ENCODE measurements around the gene SMOC2. TPM values are rescaled to one million over a fixed set of nuclear protein-coding genes. Genes with fewer than 3 reads are reported as not detected.

Gene SMOC2
- total and polyA plus RNA-seq, 2 of the 13 experiments (the other 11 are each of a cell fraction or from before 2014, with no cell fraction given) = not detected

GRCh38 chr6:168560126-168560525, 119.1 kb downstream of the SMOC2 start:
- 10% methylated on average over 6 of the region's 6 CpGs for WGBS (ENCODE audit: low lambda C conversion rate)
- CTCF ChIA-PET (ENCODE audit: low intra/inter-chr PET ratio, low total read pairs) = no interaction called here
- in situ Hi-C loops (cut with HindIII; ENCODE audit: extremely low pct_ligation_motif_present, low pct_unique_long_range_greater_than_20kb) = no loop called here
- Histone ChIP-seq H4K20me1 (ENCODE audit: insufficient read depth, low read length) (no peaks in the 10 kb centered on the region), H3K27me3 (ENCODE audit: control insufficient read depth in 1 of 2, insufficient read depth in 2 of 2, low read length in 2 of 2) (peaks cover 3 to 36% of the 10 kb centered on the region in 2 experiments; a peak in 3 of 5 replicates), H3K4me2 (ENCODE audit: low read depth, low read length) (no peak overlapping the region), H3K79me2 (ENCODE audit: insufficient read depth, low read length) (no peaks in the 10 kb centered on the region), H3K9ac (ENCODE audit: insufficient read depth, low read depth, low read length) (no peak overlapping the region), H2AFZ (ENCODE audit: low read length) (no peak overlapping the region), H3K36me3 (replicated peaks in 1 of 2; ENCODE audit: control insufficient read depth in 1 of 2, insufficient read depth in 2 of 2, low read length in 2 of 2) (no peaks in the 10 kb centered on the region), H3K4me3 (replicated peaks in 1 of 3; ENCODE audit: insufficient read depth in 1 of 3, low read depth in 2 of 3, low read length in 3 of 3) (no peak overlapping the region), H3K27ac (ENCODE audit: extremely low read length, insufficient read depth, low read length) (no peak overlapping the region), H3K4me1 (ENCODE audit: insufficient read depth, low read length) (no peaks in the 10 kb centered on the region), H3K9me3 (ENCODE audit: low read length) (no peaks in the 10 kb centered on the region)
- intact Hi-C loops (cut with micrococcal nuclease; ENCODE audit: unreplicated experiment) = no loop called here
- POLR2A ChIA-PET = no interaction called here
- TF ChIP-seq CREB1 (IDR thresholded peaks at IDR 0.05) = peak; percentile 54; the same call in 1 of the 2 replicates
- no peak for TF ChIP-seq CREB1 (CRISPR knock-in tag; IDR thresholded peaks at IDR 0.05)
- no peak for TF ChIP-seq ARNTL (CRISPR knock-in tag; IDR thresholded peaks at IDR 0.05)
- no peak for ATAC-seq
- DNase-seq (ENCODE audit: low spot score) = no peak
- no peak for FAIRE-seq
- no TSS peak for BruUV-seq (replicated peaks)

- Histone ChIP-seq H3K27me3 (ENCODE audit: control insufficient read depth in 1 of 2, insufficient read depth in 2 of 2, low read length in 2 of 2) (peaks cover 3 to 40% of the 10 kb centered on the region in 2 experiments; a peak in 2 of 5 replicates), H3K79me2 (ENCODE audit: insufficient read depth, low read length) (no peaks in the 10 kb centered on the region), H3K9me3 (ENCODE audit: low read length) (no peaks in the 10 kb centered on the region), H3K4me1 (ENCODE audit: insufficient read depth, low read length) (no peaks in the 10 kb centered on the region), H3K36me3 (replicated peaks in 1 of 2; ENCODE audit: control insufficient read depth in 1 of 2, insufficient read depth in 2 of 2, low read length in 2 of 2) (no peaks in the 10 kb centered on the region), H3K9ac (ENCODE audit: insufficient read depth, low read depth, low read length) (no peak overlapping the region), H4K20me1 (ENCODE audit: insufficient read depth, low read length) (no peaks in the 10 kb centered on the region; the same call in 1 of the 2 replicates), H2AFZ (ENCODE audit: low read length) (no peak overlapping the region), H3K4me2 (ENCODE audit: low read depth, low read length) (no peak overlapping the region), H3K4me3 (replicated peaks in 1 of 3; ENCODE audit: insufficient read depth in 1 of 3, low read depth in 2 of 3, low read length in 3 of 3) (no peak overlapping the region), H3K27ac (ENCODE audit: extremely low read length, insufficient read depth, low read length) (no peak overlapping the region)
- in situ Hi-C loops (cut with HindIII; ENCODE audit: extremely low pct_ligation_motif_present, low pct_unique_long_range_greater_than_20kb) = no loop called here
- ATAC-seq = no peak
- POLR2A ChIA-PET = no interaction called here
- BruUV-seq (replicated peaks) = no TSS peak
- intact Hi-C loops (cut with micrococcal nuclease; ENCODE audit: unreplicated experiment) = no loop called here
- TF ChIP-seq RAD51 (IDR thresholded peaks at IDR 0.05; ENCODE audit: borderline replicate concordance) (peak; percentile 43; the same call in 1 of the 2 replicates), BHLHE40 (IDR thresholded peaks at IDR 0.05; ENCODE audit: low read length) (no peak), KLF9 (CRISPR knock-in tag; IDR thresholded peaks at IDR 0.05; ENCODE audit: low read depth) (no peak)
- FAIRE-seq = no peak
- no peak for DNase-seq (ENCODE audit: low spot score)
- 40% methylated on average over 27 of the region's 29 CpGs for WGBS (ENCODE audit: low lambda C conversion rate)
- CTCF ChIA-PET (ENCODE audit: low intra/inter-chr PET ratio, low total read pairs) = no interaction called here
Observed at GRCh38 chr6:168562576-168563151, 121.7 kb downstream of the SMOC2 start.

Measured in HepG2 (cell line).